Psoas muscle (tissue), 8 donors: ENCODE results near the gene WHRN. TPM values are rescaled to one million over a fixed set of nuclear protein-coding genes. Genes with fewer than 3 reads are reported as not detected.

ENCODE experiments used
- ATAC-seq, 4 donors: fragments of 200-7000 bp; cut with Tn5 transposase; one replicate each; pipeline ENCODE4 v1.9.1; 2020; ENCODE audit warnings: moderate library complexity in 3 of 4, mild to moderate bottlenecking in 2 of 4
- DNase-seq, 2 donors: peaks; one replicate each; pipeline ENCODE4 v3.0.0-alpha.2; 2020
- H3K27ac ChIP-seq: fragments of 200-600 bp; one replicate; pipeline ENCODE4 v1.8.0; 2022
- H3K27me3 ChIP-seq, 3 donors: fragments of 200-600 bp in 1 of 3; one replicate each; pipeline versions ENCODE4 v1.6.1 to v1.8.0; 2013 to 2022; ENCODE audit warnings: low read length in 2 of 3, mild to moderate bottlenecking in 2 of 3, moderate library complexity in 1 of 3; ENCODE audit not compliant: insufficient read depth in 3 of 3
- H3K36me3 ChIP-seq, 2 donors: fragments of 200-600 bp in 1 of 2; one replicate each; pipeline versions ENCODE4 v1.6.1 to v1.8.0; 2013 to 2022; ENCODE audit warnings: low read depth in 1 of 2, mild to moderate bottlenecking in 1 of 2, moderate library complexity in 1 of 2; ENCODE audit not compliant: insufficient read depth in 1 of 2
- H3K4me1 ChIP-seq: fragments of 200-600 bp; one replicate; pipeline ENCODE4 v1.8.0; 2022
- H3K4me3 ChIP-seq: fragments of 200-600 bp; one replicate; pipeline ENCODE4 v1.8.0; 2022; ENCODE audit warnings: mild to moderate bottlenecking
- H3K9me3 ChIP-seq: fragments of 200-600 bp; one replicate; pipeline ENCODE4 v1.8.0; 2022
- WGBS, 3 donors: extraction: QIAGEN DNeasy Blood & Tissue Kit; methylation state at CpG; one replicate each; pipeline versions ENCODE4 v1.1.6 to v1.1.7; 2013; 5-methylcytosine and 5-hydroxymethylcytosine counted together
- intact Hi-C, 2 donors: fragments of 100-400 bp; cut with DNase I; formaldehyde crosslinking; loops; one replicate each; pipeline versions ENCODE4 v1.11.0 to v1.14.2; 2022
- polyA plus RNA-seq, 3 donors: library from polyadenylated mRNA; stranded (reverse); fragments of 200-250 nt; gene quantifications; one replicate each; pipeline ENCODE4 v1.2.3, GENCODE V29; 2013
- total RNA-seq, 4 donors: library from RNA; stranded (reverse); fragmentation: NEBNext Ultra II Directional in 2 of 4; extraction: Animal tissue kit (Norgen Biotek cat#: 25700) in 2 of 4; gene quantifications; one replicate each; pipeline versions ENCODE4 v1.2.1 to v1.2.4, GENCODE V29; 2021 to 2023
- TF ChIP-seq, protein P1 (sequence below): fragments of 200-600 bp; IDR thresholded peaks from one replicate; pipeline ENCODE4 v1.8.0; 2022; ENCODE audit warnings: antibody characterized with exemption
- donor health status: healthy with polysubstance abuse.
- donor health status: DM: no; HTN: no; CAD: no; lungs with moderate emphysema.
- donor health status: Bipolar disorder and iron deficiency.
- donor health status: healthy.
- donor health status: DM: yes; HTN: yes; CAD: no.
- donor health status: DM: no; HTN: no; CAD: no.
- donor health status: DM: no; HTN: no; CAD: no.
- donor health status: DM: yes; HTN: yes; CAD: no.

The WHRN gene
- total and polyA plus RNA-seq, 7 donors, result 0.07 to 0.62 (median 0.15) TPM

DNA sequence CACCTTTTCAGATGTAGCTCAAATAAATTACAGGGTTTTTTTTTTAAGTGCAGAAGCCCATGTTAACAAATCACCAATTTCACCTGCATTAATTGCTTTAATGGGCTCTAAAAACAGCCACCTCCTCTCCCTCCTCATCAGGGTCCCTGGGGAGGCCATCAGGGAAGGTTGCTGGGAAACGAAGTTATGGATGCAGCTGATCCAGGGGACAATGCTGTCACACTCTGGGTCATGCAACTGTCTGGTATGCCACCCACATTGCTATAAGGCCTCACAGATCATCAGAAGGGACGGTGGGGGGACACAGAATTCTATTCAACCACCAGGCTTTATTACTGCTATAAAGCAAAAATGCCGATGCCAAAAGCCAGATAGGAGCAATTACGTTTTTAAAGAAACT lies 9.3 kb downstream of the WHRN start:
- Histone ChIP-seq H3K27ac (no peak overlapping the region), H3K9me3 (no peaks in the 10 kb centered on the region), H3K27me3 (peaks cover 0 to 15% (median 2%) of the 10 kb centered on the region in 3 donors), H3K4me3 (no peak overlapping the region), H3K4me1 (no peaks in the 10 kb centered on the region), H3K36me3 (no peaks in the 10 kb centered on the region)
- TF ChIP-seq, protein P1, sequence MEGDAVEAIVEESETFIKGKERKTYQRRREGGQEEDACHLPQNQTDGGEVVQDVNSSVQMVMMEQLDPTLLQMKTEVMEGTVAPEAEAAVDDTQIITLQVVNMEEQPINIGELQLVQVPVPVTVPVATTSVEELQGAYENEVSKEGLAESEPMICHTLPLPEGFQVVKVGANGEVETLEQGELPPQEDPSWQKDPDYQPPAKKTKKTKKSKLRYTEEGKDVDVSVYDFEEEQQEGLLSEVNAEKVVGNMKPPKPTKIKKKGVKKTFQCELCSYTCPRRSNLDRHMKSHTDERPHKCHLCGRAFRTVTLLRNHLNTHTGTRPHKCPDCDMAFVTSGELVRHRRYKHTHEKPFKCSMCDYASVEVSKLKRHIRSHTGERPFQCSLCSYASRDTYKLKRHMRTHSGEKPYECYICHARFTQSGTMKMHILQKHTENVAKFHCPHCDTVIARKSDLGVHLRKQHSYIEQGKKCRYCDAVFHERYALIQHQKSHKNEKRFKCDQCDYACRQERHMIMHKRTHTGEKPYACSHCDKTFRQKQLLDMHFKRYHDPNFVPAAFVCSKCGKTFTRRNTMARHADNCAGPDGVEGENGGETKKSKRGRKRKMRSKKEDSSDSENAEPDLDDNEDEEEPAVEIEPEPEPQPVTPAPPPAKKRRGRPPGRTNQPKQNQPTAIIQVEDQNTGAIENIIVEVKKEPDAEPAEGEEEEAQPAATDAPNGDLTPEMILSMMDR, result no peak
- 58 to 73% (median 67%) methylated on average over 4 of the region's 4 CpGs for WGBS, 3 donors
- no peak for ATAC-seq
- intact Hi-C loops, result no loop called here
- no peak for DNase-seq

DNA sequence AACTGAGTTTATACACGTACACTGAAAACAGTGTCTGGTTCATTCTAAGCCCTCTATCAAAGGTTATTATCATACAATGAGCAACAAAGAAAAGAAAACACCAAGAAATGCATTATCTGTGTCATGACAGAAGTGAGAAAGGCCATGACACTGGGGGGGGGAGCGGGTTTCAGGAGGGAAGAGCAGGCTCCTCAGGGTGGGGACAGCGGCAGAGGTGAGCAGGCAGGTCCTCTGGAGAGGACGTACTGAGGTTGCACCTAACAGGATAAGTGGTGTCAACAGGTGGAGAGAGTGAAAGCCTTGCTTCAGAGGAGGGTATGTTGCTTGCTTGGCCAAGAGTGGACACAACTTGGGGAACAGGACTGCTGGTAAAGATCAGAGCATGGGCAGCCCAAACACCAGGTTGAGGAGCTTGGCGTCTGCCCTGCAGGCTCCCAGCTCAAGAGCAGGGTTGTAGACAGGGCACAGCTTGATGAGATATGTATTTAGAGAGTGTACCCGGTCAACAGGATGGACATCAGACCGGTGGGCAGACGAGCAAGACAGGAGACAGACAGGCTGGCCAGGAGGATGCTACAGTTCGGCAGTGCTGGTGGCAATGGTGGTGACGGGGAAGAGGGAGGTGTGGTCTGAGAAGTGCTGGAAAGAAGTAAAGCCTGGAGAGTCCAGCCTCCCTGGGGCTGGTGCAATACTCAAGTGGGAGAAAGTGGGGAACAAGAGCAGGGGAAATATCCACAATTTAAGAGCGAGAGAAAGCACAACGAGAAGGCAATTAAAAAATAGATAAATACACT lies 10.3 kb downstream of the WHRN start:
- Histone ChIP-seq H3K9me3 (no peaks in the 10 kb centered on the region), H3K27me3 (peaks cover 0 to 9% (median 2%) of the 10 kb centered on the region in 3 donors), H3K36me3 (no peaks in the 10 kb centered on the region), H3K4me3 (no peak overlapping the region), H3K4me1 (no peaks in the 10 kb centered on the region), H3K27ac (no peak overlapping the region)
- intact Hi-C loops, result no loop called here
- WGBS, 3 donors, result 60 to 70% (median 61%) methylated on average over 12 of the region's 12 CpGs
- no peak for DNase-seq
- TF ChIP-seq, protein P1, result no peak
- no peak for ATAC-seq

DNA sequence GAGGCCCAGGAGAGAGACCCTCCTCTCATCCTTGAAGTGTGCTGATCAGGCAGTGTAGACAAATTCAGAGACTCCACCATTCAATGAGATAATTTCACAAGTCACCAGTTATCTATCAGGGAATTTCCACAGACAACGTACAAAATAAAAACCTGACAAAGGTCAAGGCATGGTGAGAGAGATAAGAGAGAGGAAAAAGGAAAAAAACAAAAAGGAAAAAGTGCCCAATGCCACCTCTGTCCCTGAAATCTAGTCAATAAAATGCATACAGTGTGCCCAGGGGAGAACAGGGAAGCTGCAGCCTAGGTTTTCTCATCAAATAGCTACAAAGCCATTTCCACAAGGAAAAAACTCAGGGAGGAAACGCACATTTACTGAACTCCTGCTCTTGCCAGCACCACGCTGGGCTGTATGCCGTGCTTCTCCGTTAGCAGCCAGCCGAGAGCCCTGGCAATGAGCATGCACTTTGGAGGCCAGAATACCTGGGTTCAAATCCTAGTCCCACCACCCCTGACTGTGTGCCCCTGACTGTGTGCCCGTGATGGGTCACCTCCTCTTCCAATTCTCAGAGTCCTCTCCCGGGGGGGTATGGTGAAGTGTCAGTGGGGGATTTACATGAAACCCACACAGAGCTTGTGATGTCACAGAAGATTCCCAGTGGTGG lies 11.6 kb downstream of the WHRN start:
- TF ChIP-seq, protein P1, result no peak
- Histone ChIP-seq H3K27ac (no peak overlapping the region), H3K4me1 (no peaks in the 10 kb centered on the region), H3K36me3 (no peaks in the 10 kb centered on the region), H3K9me3 (no peaks in the 10 kb centered on the region), H3K4me3 (no peak overlapping the region), H3K27me3 (peaks cover 0 to 2% (median 0%) of the 10 kb centered on the region in 3 donors)
- ATAC-seq (no peak), DNase-seq (no peak)
- intact Hi-C loops, result no loop called here
- 61 to 62% (median 61%) methylated on average over 8 of the region's 8 CpGs for WGBS, 3 donors

DNA sequence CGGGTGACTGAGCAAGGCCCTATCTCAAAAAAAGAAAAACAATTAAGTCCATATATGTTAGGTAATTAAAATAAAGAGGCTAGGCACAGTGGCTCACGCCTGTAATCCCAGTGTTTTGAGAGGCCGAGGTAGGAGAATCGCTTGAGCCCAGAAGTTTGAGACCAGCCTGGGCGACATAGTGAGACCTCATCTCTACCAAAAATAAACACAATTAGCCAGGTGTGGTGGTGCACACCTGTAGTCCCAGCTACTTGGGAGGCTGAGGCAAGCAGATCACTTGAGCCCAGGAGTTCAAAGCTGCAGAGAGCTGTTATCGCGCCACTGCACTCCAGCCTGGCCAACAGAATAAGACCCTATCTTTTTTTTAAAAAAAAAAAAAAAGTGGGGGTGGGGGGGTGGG lies 12.3 kb downstream of the WHRN start:
- intact Hi-C loops, result no loop called here
- Histone ChIP-seq H3K27ac (no peak overlapping the region), H3K4me1 (no peaks in the 10 kb centered on the region), H3K9me3 (no peaks in the 10 kb centered on the region), H3K4me3 (no peak overlapping the region), H3K36me3 (no peaks in the 10 kb centered on the region), H3K27me3 (peaks cover 0 to 2% (median 0%) of the 10 kb centered on the region in 3 donors)
- no peak for DNase-seq
- no peak for ATAC-seq
- TF ChIP-seq, protein P1, result no peak
- WGBS, 3 donors, result 91 to 96% (median 94%) methylated on average over 7 of the region's 7 CpGs
